WTC11 (cell line): Measurements from ENCODE around the gene GPX2. TPM values are rescaled to one million over a fixed set of nuclear protein-coding genes. Genes with fewer than 3 reads are reported as not detected.

Source experiments
- ATAC-seq: fragments of 200-7000 bp; cut with Tn5 transposase; 2 replicates; pipeline ENCODE4 v1.10.0; 2021; ENCODE audit warnings: mild to moderate bottlenecking, moderate library complexity
- CTCF ChIA-PET: fragments of 300-600 bp; sonication (Branson Sonifier 250); formaldehyde crosslinking; loops from one replicate; lab custom pipeline; 2021; ENCODE audit warnings: antibody characterized with exemption; lab: Charles Lee
- POLR2A ChIA-PET: fragments of 350-600 bp; sonication (Branson Sonifier 250); formaldehyde crosslinking; loops from one replicate; lab custom pipeline; 2021; ENCODE audit warnings: antibody characterized with exemption; lab: Charles Lee
- DNase-seq: peaks from one replicate; pipeline ENCODE4 v3.0.0; 2021; ENCODE audit warnings: low spot score
- H3K27ac Mint-ChIP-seq: 2 replicates; pipeline ENCODE4 v1.8.0; 2021; ENCODE audit warnings: mixed read lengths
- H3K27me3 Mint-ChIP-seq: 2 replicates; pipeline ENCODE4 v1.8.0; 2021; ENCODE audit warnings: low read depth, mild to moderate bottlenecking, moderate library complexity, mixed read lengths
- H3K36me3 Mint-ChIP-seq: 2 replicates; pipeline ENCODE4 v1.8.0; 2021; ENCODE audit warnings: mixed read lengths
- H3K4me1 Mint-ChIP-seq: 2 replicates; pipeline ENCODE4 v1.8.0; 2022; ENCODE audit warnings: mixed read lengths
- H3K4me3 Mint-ChIP-seq: 2 replicates; pipeline ENCODE4 v1.8.0; 2021; ENCODE audit warnings: mild to moderate bottlenecking, moderate library complexity, mixed read lengths
- H3K9me3 Mint-ChIP-seq: 2 replicates; pipeline ENCODE4 v1.8.0; 2021; ENCODE audit warnings: mixed read lengths
- ATF1 ChIP-seq: sonication (generic); formaldehyde crosslinking; IDR thresholded peaks from 2 replicates; pipeline ENCODE4 v1.8.1; 2023; ENCODE audit warnings: mild to moderate bottlenecking, moderate library complexity, missing genetic modification reagents
- CBFB ChIP-seq: sonication (generic); formaldehyde crosslinking; IDR thresholded peaks from 2 replicates; pipeline ENCODE4 v1.8.1; 2022; ENCODE audit warnings: mild to moderate bottlenecking, low read depth, missing genetic modification reagents
- ELF4 ChIP-seq: sonication (generic); formaldehyde crosslinking; IDR thresholded peaks from 2 replicates; pipeline ENCODE4 v1.8.1; 2022; ENCODE audit warnings: low read depth, mild to moderate bottlenecking, moderate library complexity, missing genetic modification reagents
- HMGXB4 ChIP-seq: sonication (generic); formaldehyde crosslinking; IDR thresholded peaks from 2 replicates; pipeline ENCODE4 v1.8.1; 2023; ENCODE audit warnings: mild to moderate bottlenecking, moderate library complexity, missing genetic modification reagents
- JAZF1 ChIP-seq: fragments of 250-450 bp; sonication (Bioruptor Pico); IDR thresholded peaks from 2 replicates; pipeline ENCODE4 v1.9.0; 2021; ENCODE audit warnings: moderate library complexity, mild to moderate bottlenecking, inconsistent platforms
- JUN ChIP-seq: sonication (generic); formaldehyde crosslinking; IDR thresholded peaks from 2 replicates; pipeline ENCODE4 v1.8.0; 2023; ENCODE audit warnings: mild to moderate bottlenecking, missing genetic modification reagents
- NFATC4 ChIP-seq: fragments of 250-450 bp; sonication (Bioruptor Pico); IDR thresholded peaks from 2 replicates; pipeline ENCODE4 v1.9.0; 2021; ENCODE audit warnings: mild to moderate bottlenecking
- OVOL2 ChIP-seq: fragments of 250-450 bp; sonication (Bioruptor Pico); IDR thresholded peaks from 2 replicates; pipeline ENCODE4 v1.9.0; 2021; ENCODE audit warnings: mild to moderate bottlenecking, borderline replicate concordance
- PRRX2 ChIP-seq: fragments of 250-450 bp; sonication (Bioruptor Pico); IDR thresholded peaks from 2 replicates; pipeline ENCODE4 v1.8.0; 2021; ENCODE audit warnings: mild to moderate bottlenecking
- SMAD4 ChIP-seq: sonication (generic); formaldehyde crosslinking; IDR thresholded peaks from 2 replicates; pipeline ENCODE4 v1.8.0; 2022; ENCODE audit warnings: mild to moderate bottlenecking, missing genetic modification reagents
- USF2 ChIP-seq: sonication (generic); formaldehyde crosslinking; IDR thresholded peaks from 2 replicates; pipeline ENCODE4 v1.8.1; 2023; ENCODE audit warnings: mild to moderate bottlenecking, missing genetic modification reagents, moderate library complexity
- ZMAT4 ChIP-seq: fragments of 250-450 bp; sonication (Bioruptor Pico); IDR thresholded peaks from 2 replicates; pipeline ENCODE4 v1.9.0; 2021; ENCODE audit warnings: mild to moderate bottlenecking
- ZNF219 ChIP-seq: sonication (generic); formaldehyde crosslinking; IDR thresholded peaks from 2 replicates; pipeline ENCODE4 v1.8.0; 2023; ENCODE audit warnings: missing genetic modification reagents, mild to moderate bottlenecking, borderline replicate concordance
- ZNF423 ChIP-seq: fragments of 250-450 bp; sonication (Bioruptor Pico); IDR thresholded peaks from 2 replicates; pipeline ENCODE4 v2.1.2; 2022; ENCODE audit warnings: mild to moderate bottlenecking, moderate library complexity
- ZNF425 ChIP-seq: fragments of 250-450 bp; sonication (Bioruptor Pico); conservative IDR thresholded peaks from 2 replicates; pipeline ENCODE4 v1.9.0; 2021; ENCODE audit warnings: mild to moderate bottlenecking
- total RNA-seq: library from RNA; stranded (reverse); gene quantifications from 3 replicates; pipeline ENCODE4 v1.2.3, GENCODE V29; 2021
- TF ChIP-seq, protein P1 (sequence below): sonication (generic); formaldehyde crosslinking; IDR thresholded peaks from 2 replicates; pipeline ENCODE4 v1.8.0; 2022; ENCODE audit warnings: mild to moderate bottlenecking, missing genetic modification reagents
- TF ChIP-seq, protein P2 (sequence below): sonication (generic); formaldehyde crosslinking; IDR thresholded peaks from 2 replicates; pipeline ENCODE4 v1.8.1; 2022; ENCODE audit warnings: low read depth, missing genetic modification reagents, borderline replicate concordance

The GPX2 gene
- total RNA-seq, 1 experiment from 2014 or later, result 1.5 TPM

- ChIA-PET CTCF (no interaction called here), POLR2A (no interaction called here)
- TF ChIP-seq JAZF1 (no peak), JUN (no peak), USF2 (CRISPR knock-in tag) (no peak), ELF4 (CRISPR knock-in tag) (no peak), CBFB (CRISPR knock-in tag) (no peak), SMAD4 (CRISPR knock-in tag) (no peak), NFATC4 (CRISPR knock-in tag) (no peak), ZNF219 (CRISPR knock-in tag) (no peak), ATF1 (CRISPR knock-in tag) (no peak), HMGXB4 (CRISPR knock-in tag) (no peak), PRRX2 (CRISPR knock-in tag) (no peak), OVOL2 (CRISPR knock-in tag) (no peak)
- TF ChIP-seq, protein P1, sequence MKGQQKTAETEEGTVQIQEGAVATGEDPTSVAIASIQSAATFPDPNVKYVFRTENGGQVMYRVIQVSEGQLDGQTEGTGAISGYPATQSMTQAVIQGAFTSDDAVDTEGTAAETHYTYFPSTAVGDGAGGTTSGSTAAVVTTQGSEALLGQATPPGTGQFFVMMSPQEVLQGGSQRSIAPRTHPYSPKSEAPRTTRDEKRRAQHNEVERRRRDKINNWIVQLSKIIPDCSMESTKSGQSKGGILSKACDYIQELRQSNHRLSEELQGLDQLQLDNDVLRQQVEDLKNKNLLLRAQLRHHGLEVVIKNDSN (CRISPR knock-in tag), result no peak
- TF ChIP-seq, protein P2, sequence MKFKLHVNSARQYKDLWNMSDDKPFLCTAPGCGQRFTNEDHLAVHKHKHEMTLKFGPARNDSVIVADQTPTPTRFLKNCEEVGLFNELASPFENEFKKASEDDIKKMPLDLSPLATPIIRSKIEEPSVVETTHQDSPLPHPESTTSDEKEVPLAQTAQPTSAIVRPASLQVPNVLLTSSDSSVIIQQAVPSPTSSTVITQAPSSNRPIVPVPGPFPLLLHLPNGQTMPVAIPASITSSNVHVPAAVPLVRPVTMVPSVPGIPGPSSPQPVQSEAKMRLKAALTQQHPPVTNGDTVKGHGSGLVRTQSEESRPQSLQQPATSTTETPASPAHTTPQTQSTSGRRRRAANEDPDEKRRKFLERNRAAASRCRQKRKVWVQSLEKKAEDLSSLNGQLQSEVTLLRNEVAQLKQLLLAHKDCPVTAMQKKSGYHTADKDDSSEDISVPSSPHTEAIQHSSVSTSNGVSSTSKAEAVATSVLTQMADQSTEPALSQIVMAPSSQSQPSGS (CRISPR knock-in tag), result no peak
- H3K27ac Mint-ChIP-seq, result no peak overlapping the region
- ATAC-seq (no peak), DNase-seq (no peak)
- no peaks in the 10 kb centered on the region for H3K27me3 Mint-ChIP-seq
- no peaks in the 10 kb centered on the region for H3K9me3 Mint-ChIP-seq
- peaks cover 23% of the 10 kb centered on the region for H3K36me3 Mint-ChIP-seq
- peaks cover 18% of the 10 kb centered on the region for H3K4me1 Mint-ChIP-seq
- H3K4me3 Mint-ChIP-seq, result no peak overlapping the region
These were observed 8.3 kb upstream of the GPX2 start for GRCh38 chr14:64950889-64951288.

DNA sequence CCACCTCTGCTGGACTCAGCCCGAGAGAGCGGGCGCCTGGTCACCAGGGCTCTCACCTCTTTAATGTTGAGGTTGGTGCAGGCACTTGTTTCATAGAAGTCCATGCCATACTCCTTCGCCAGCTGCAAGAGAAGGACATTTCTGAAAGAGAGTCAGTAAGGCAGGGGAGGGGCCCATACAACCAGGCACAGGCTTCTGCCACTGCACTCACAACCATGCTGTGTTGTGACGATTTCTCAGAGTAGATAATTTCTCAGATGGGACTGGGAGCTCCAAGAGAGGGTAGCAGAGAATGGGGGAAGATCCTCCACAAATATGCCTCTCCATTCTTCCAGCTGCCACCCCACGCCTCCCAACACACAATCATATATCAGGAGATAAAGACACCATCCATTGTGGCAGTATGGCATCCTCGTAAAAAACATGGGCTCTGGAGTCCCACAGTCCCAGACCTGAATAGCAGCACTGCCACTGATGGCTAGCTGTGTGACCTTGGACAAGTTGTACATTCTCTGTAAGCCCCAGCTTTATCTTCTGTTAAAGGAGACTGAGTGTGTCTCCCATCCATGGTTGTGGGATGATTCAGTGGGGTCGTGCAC is 6.2 kb upstream of the GPX2 start:
- Mint-ChIP-seq H3K9me3 (no peaks in the 10 kb centered on the region), H3K36me3 (peaks cover 23% of the 10 kb centered on the region), H3K4me1 (peaks cover 12% of the 10 kb centered on the region), H3K4me3 (no peak overlapping the region), H3K27ac (no peak overlapping the region), H3K27me3 (no peaks in the 10 kb centered on the region)
- TF ChIP-seq ZNF423 (CRISPR knock-in tag) (no peak), ZMAT4 (CRISPR knock-in tag) (no peak), ZNF425 (no peak)
- ATAC-seq, result no peak
- DNase-seq, result no peak
- ChIA-PET CTCF (interaction anchor here (1.5 kb wide), 1 partner anchor 20 kb away, joined by 4 read pairs; no protein-coding TSS in a partner anchor), POLR2A (interaction anchor here (0.6 kb wide), 1 partner anchor 1438 kb away, joined by 3 read pairs; no protein-coding TSS in a partner anchor)
